Measurements from ENCODE around the gene GPR17.

GPR17 gene

GRCh38 chr2:127630096-127630863 lies 15.7 kb upstream of the GPR17 start:
- peak; percentile 26 for DNase-seq (ENCODE audit: low spot score)

GRCh38 chr2:127630864-127631540 lies 15.0 kb upstream of the GPR17 start:
- DNase-seq (ENCODE audit: low spot score) = peak; percentile 31

GRCh38 chr2:127631541-127631996 lies 14.4 kb upstream of the GPR17 start:
- DNase-seq (ENCODE audit: low spot score) = no peak

GRCh38 chr2:127631997-127632581 lies 13.9 kb upstream of the GPR17 start:
- peak; percentile 28 for DNase-seq (ENCODE audit: low spot score)

GRCh38 chr2:127632592-127633489 lies 13.1 kb upstream of the GPR17 start:
- peak; percentile 18 for DNase-seq (ENCODE audit: low spot score)

GRCh38 chr2:127633556-127634065 lies 12.3 kb upstream of the GPR17 start:
- DNase-seq (ENCODE audit: low spot score) = no peak

GRCh38 chr2:127634066-127634617 lies 11.8 kb upstream of the GPR17 start:
- DNase-seq (ENCODE audit: low spot score) = peak; percentile 25

GRCh38 chr2:127634626-127635379 lies 11.2 kb upstream of the GPR17 start:
- no peak for DNase-seq (ENCODE audit: low spot score)

- DNase-seq (ENCODE audit: low spot score) = no peak
Observed at GRCh38 chr2:127635380-127636237, 10.3 kb upstream of the GPR17 start.

GRCh38 chr2:127636248-127637235 lies 9.4 kb upstream of the GPR17 start:
- no peak for DNase-seq (ENCODE audit: low spot score)

GRCh38 chr2:127637236-127637630 lies 8.7 kb upstream of the GPR17 start:
- no peak for DNase-seq (ENCODE audit: low spot score)

GRCh38 chr2:127637725-127638252 lies 8.2 kb upstream of the GPR17 start:
- DNase-seq (ENCODE audit: low spot score) = peak; percentile 96

GRCh38 chr2:127638361-127639110 lies 7.4 kb upstream of the GPR17 start:
- DNase-seq (ENCODE audit: low spot score) = no peak

GRCh38 chr2:127639111-127639474 lies 6.9 kb upstream of the GPR17 start:
- DNase-seq (ENCODE audit: low spot score) = no peak

- no peak for DNase-seq (ENCODE audit: low spot score)
Observed at GRCh38 chr2:127640082-127641072, 5.6 kb upstream of the GPR17 start.

GRCh38 chr2:127641133-127641532 lies 4.8 kb upstream of the GPR17 start:
- DNase-seq (ENCODE audit: low spot score) = no peak
